Right lung (tissue), 5 donors: ENCODE results near the gene CFP. TPM values are rescaled to one million over a fixed set of nuclear protein-coding genes. Genes with fewer than 3 reads are reported as not detected.
"Not testable (repeated sequence)": the region's sequence is repeated elsewhere in the genome, so short reads cannot be mapped to it uniquely, and the experiment has no call there.

Experiments
- DNase-seq, 2 donors: peaks; one replicate each; pipeline ENCODE4 v3.0.0-alpha.2; 2013
- polyA plus RNA-seq, 5 donors: library from polyadenylated mRNA; unstranded; fragments of 120-200 nt; gene quantifications; one replicate each; pipeline versions ENCODE4 v1.2.1 to v1.2.3, GENCODE V29; 2013; ENCODE audit warnings: inconsistent platforms in 1 of 5, low replicate concordance in 1 of 5; ENCODE audit not compliant: insufficient read length in 5 of 5, insufficient read depth in 1 of 5

Gene CFP
- polyA plus RNA-seq, 5 donors = 3.0 to 7.3 (median 6.1) TPM

GRCh38 chrX:47608130-47608810 lies 21.5 kb downstream of the CFP start:
- no peak for DNase-seq

GRCh38 chrX:47607091-47607490 lies 22.6 kb downstream of the CFP start:
- no peak for DNase-seq

GRCh38 chrX:47605024-47605423 lies 24.7 kb downstream of the CFP start:
- no peak for DNase-seq

GRCh38 chrX:47603125-47603524 lies 26.6 kb downstream of the CFP start:
- not testable (repeated sequence) for DNase-seq

- no peak for DNase-seq
Observed at GRCh38 chrX:47597222-47597621, 32.5 kb downstream of the CFP start.

GRCh38 chrX:47596256-47596655 lies 33.5 kb downstream of the CFP start:
- no peak for DNase-seq

- no peak for DNase-seq
Observed at GRCh38 chrX:47595716-47596251, 33.9 kb downstream of the CFP start.

GRCh38 chrX:47593522-47593921 lies 36.2 kb downstream of the CFP start:
- no peak for DNase-seq

GRCh38 chrX:47590984-47591383 lies 38.7 kb downstream of the CFP start:
- no peak for DNase-seq

- DNase-seq = no peak
Observed at GRCh38 chrX:47587906-47588735, 41.6 kb downstream of the CFP start.

GRCh38 chrX:47587091-47587891 lies 42.4 kb downstream of the CFP start:
- no peak for DNase-seq

GRCh38 chrX:47586043-47586787 lies 43.5 kb downstream of the CFP start:
- DNase-seq = no peak

GRCh38 chrX:47585273-47585672 lies 44.5 kb downstream of the CFP start:
- no peak for DNase-seq

- no peak for DNase-seq
Observed at GRCh38 chrX:47584714-47585113, 45.0 kb downstream of the CFP start.

GRCh38 chrX:47583240-47583861 lies 46.4 kb downstream of the CFP start:
- no peak for DNase-seq

GRCh38 chrX:47581731-47582647 lies 47.7 kb downstream of the CFP start, which contains the start of gene TIMP1:
Gene TIMP1 (plus strand): TSS chrX:47582436. CDS start chrX:47583416, 980 bp downstream.
- peak; percentile 80 to 83 for DNase-seq

- DNase-seq = no peak
Observed at GRCh38 chrX:47579537-47579936, 50.2 kb downstream of the CFP start.

- no peak for DNase-seq
Observed at GRCh38 chrX:47578692-47579091, 51.0 kb downstream of the CFP start.

- no peak for DNase-seq
Observed at GRCh38 chrX:47577901-47578300, 51.8 kb downstream of the CFP start.

- DNase-seq = no peak
Observed at GRCh38 chrX:47577424-47577823, 52.3 kb downstream of the CFP start.
